ENCODE results near the gene GAB2.

GAB2 gene

DNA sequence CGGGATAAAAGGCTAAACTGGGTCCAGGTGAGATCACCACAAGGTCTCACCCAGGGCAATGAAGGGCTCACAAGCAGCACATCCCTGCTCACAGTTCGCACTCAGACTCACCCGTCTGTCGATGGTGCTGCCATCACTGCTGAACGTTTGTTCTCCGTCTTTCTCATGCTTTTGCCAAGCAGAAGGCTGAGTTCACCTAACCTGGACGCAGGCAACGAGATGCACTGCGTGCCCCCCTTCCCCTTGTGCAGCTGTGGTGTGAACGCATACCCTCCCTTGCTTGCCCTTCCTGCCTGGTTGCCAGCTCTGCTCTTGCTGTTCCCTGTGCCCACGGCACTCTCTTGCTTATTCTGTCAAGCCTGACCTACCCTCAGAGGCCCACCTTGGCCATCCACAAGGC, 247.2 kb downstream of the GAB2 start:
- H3K4me3 ChIP-seq (ENCODE audit: control insufficient read depth, low read depth, low read length): no peak overlapping the region
- TF ChIP-seq, protein P1, sequence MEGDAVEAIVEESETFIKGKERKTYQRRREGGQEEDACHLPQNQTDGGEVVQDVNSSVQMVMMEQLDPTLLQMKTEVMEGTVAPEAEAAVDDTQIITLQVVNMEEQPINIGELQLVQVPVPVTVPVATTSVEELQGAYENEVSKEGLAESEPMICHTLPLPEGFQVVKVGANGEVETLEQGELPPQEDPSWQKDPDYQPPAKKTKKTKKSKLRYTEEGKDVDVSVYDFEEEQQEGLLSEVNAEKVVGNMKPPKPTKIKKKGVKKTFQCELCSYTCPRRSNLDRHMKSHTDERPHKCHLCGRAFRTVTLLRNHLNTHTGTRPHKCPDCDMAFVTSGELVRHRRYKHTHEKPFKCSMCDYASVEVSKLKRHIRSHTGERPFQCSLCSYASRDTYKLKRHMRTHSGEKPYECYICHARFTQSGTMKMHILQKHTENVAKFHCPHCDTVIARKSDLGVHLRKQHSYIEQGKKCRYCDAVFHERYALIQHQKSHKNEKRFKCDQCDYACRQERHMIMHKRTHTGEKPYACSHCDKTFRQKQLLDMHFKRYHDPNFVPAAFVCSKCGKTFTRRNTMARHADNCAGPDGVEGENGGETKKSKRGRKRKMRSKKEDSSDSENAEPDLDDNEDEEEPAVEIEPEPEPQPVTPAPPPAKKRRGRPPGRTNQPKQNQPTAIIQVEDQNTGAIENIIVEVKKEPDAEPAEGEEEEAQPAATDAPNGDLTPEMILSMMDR (conservative IDR thresholded peaks at IDR 0.05; ENCODE audit: control insufficient read depth, insufficient read depth, low read depth, low read length): no peak
- no peak for DNase-seq (ENCODE audit: low read depth)

DNA sequence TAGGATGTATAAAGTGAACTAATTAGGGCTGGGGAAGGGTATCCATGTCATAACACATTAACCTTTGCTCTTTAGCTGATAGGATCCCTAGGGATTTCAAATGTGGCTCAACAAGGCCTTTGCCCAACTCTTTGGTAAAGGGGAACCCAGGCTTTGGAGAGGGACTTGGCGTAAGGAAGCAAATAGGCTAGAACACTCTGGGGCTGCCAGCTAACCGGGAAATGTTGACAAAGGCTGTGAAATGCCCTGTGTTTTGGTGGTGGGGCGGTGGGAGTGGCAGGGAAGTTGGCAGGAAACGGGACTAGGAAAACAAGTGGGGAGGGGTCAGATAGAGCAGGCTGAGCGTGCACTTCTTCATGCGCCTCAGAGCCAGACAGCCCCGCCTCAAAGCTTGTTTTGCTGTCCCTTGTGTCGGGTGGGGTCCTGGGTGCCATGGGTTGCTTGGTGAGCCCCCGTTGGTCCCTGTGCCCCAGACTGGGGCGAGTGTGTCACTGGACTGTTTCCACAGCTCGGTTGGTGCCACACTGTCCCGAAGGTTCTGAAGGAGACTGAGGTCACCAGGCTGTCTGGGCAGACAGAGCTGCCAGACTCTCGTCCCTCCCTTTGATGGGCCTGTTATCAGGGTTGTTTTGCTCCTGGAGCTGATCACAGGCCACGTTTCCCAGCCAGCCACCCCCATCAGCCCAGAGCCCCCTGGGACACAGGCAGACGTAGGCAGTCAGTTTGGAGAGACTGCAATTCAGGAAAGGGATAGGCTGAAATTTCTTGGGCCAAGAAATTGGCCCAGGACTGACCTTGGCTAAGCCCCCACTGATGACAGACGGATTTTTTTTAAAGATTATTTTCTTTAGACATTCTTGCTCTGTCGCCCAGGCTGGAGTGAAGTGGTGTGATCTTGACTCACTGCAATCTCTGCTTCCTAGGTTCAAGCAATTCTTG, 248.8 kb downstream of the GAB2 start:
- peak; percentile 94 for DNase-seq (ENCODE audit: low read depth)
- TF ChIP-seq, protein P1 (conservative IDR thresholded peaks at IDR 0.05; ENCODE audit: control insufficient read depth, insufficient read depth, low read depth, low read length): no peak
- H3K4me3 ChIP-seq (ENCODE audit: control insufficient read depth, low read depth, low read length): no peak overlapping the region

DNA sequence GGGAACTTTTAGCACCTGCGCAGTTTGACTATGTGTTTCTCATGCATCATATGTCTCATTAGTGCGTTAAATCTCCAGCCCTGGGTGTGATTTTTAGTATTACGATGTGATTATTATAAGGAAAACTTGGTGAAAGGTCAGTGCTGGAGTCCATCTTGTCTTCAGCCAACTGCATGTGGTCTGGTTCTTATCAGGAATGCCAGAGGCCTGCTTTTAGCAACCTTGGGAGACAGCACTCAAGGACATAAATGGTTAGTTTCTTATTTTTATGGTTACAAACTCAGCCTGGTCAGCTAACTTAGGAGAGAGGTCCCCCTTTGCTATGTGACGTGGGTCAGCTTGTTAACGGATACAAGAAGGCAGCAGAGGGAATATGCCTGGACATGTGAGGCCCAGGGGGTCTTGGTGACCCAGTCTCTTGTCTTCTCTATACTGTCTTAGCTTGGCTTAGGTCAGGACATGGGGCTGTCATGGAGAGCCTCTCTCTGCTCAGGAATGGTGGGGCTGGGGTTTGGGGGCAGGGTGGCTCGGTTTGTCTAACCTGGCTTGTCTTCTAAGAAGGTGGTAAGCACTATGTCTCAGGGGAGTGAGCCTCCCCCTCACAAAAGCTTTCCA, 250.7 kb downstream of the GAB2 start:
- H3K4me3 ChIP-seq (ENCODE audit: control insufficient read depth, low read depth, low read length): no peak overlapping the region
- TF ChIP-seq, protein P1 (conservative IDR thresholded peaks at IDR 0.05; ENCODE audit: control insufficient read depth, insufficient read depth, low read depth, low read length): no peak
- no peak for DNase-seq (ENCODE audit: low read depth)
